Heart right ventricle (tissue), 16 donors: ENCODE measurements around the gene SPC24. TPM values are rescaled to one million over a fixed set of nuclear protein-coding genes. Genes with fewer than 3 reads are reported as not detected.

Source experiments
- ATAC-seq, 8 donors: fragments of 200-7000 bp; cut with Tn5 transposase; one replicate each; pipeline ENCODE4 v1.9.1; 2020; ENCODE audit warnings: mild to moderate bottlenecking in 8 of 8, moderate library complexity in 8 of 8, moderate number of reproducible peaks in 1 of 8
- DNase-seq, 2 donors: peaks; one replicate each; pipeline ENCODE4 v3.0.0-alpha.2; 2020
- H3K27ac ChIP-seq, 10 donors: fragments of 200-600 bp; sonication (generic) in 2 of 10; one replicate each; pipeline versions ENCODE4 v1.5.0 to v1.8.0; 2020 to 2022; ENCODE audit warnings: mild to moderate bottlenecking in 3 of 10
- H3K27me3 ChIP-seq, 7 donors: fragments of 200-600 bp; one replicate each; pipeline ENCODE4 v1.8.0; 2021 to 2022; ENCODE audit warnings: mild to moderate bottlenecking in 2 of 7
- H3K36me3 ChIP-seq, 9 donors: fragments of 200-600 bp; sonication (generic) in 1 of 9; one replicate each; pipeline versions ENCODE4 v1.5.0 to v1.8.0; 2020 to 2022; ENCODE audit warnings: mild to moderate bottlenecking in 2 of 9
- H3K4me1 ChIP-seq, 9 donors: fragments of 200-600 bp; sonication (generic) in 1 of 9; one replicate each; pipeline versions ENCODE4 v1.5.0 to v1.8.0; 2020 to 2022; ENCODE audit warnings: mild to moderate bottlenecking in 4 of 9
- H3K4me3 ChIP-seq, 10 donors: fragments of 200-600 bp; sonication (generic) in 2 of 10; one replicate each; pipeline versions ENCODE4 v1.5.0 to v1.8.0; 2020 to 2022; ENCODE audit warnings: mild to moderate bottlenecking in 7 of 10, moderate library complexity in 2 of 10
- H3K9me3 ChIP-seq, 11 donors: fragments of 200-600 bp in 10 of 11; sonication (generic) in 2 of 11; one replicate each; pipeline versions ENCODE4 v1.5.0 to v1.8.0; 2013 to 2022; ENCODE audit warnings: mild to moderate bottlenecking in 2 of 11, control low read depth in 1 of 11, moderate library complexity in 1 of 11
- WGBS, 2 donors: extraction: QIAGEN DNeasy Blood & Tissue Kit; methylation state at CpG; one replicate each; pipeline ENCODE4 v1.1.7; 2013; ENCODE audit warnings: inconsistent platforms in 1 of 2; 5-methylcytosine and 5-hydroxymethylcytosine counted together
- intact Hi-C, 10 donors: fragments of 100-400 bp; cut with DNase I; formaldehyde crosslinking; loops; one replicate each; pipeline versions ENCODE4 v1.11.1 to v1.14.2; 2022
- polyA plus RNA-seq, 2 donors: library from polyadenylated mRNA; stranded (reverse); fragments of 200-250 nt; gene quantifications; one replicate each; pipeline ENCODE4 v1.2.3, GENCODE V29; 2013
- total RNA-seq, 10 donors: library from RNA; stranded (reverse); fragmentation: NEBNext Ultra II Directional in 3 of 10; extraction: Animal tissue kit (Norgen Biotek cat#: 25700) in 3 of 10; gene quantifications; one replicate each; pipeline versions ENCODE4 v1.2.1 to v1.2.4, GENCODE V29; 2021 to 2023
- TF ChIP-seq, protein P1 (sequence below), 9 donors: fragments of 200-600 bp; sonication (generic) in 2 of 9; IDR thresholded peaks; one replicate each; pipeline versions ENCODE4 v1.5.0 to v1.8.0; 2021 to 2022; ENCODE audit warnings: antibody characterized with exemption in 9 of 9, mild to moderate bottlenecking in 5 of 9, moderate library complexity in 1 of 9
- donor health status: Arrhythmogenic right ventricular cardiomyopathy.
- donor health status: ischemic (EF 13 %, LVEDD 7.1; RV severe dilation, severe dysfunction).
- donor health status: healthy with polysubstance abuse.
- donor health status: DM: no; HTN: yes; CAD: no.
- donor health status: DM: no; HTN: no; CAD: no.
- donor health status: ischemic (EF 25% LVEDD 6.9; RV normal size, moderate dysfunction).
- donor health status: ischemic (EF 25% LVEDD 5.7; RV mildly dilated, moderate dysfunction).
- donor health status: healthy.
- donor health status: DM: yes; HTN: yes; CAD: no.
- donor health status: Ischemic cardiomyopathy.
- donor health status: ischemic (EF 35%, LVEDD 5.7; RV mildly dilated, moderate dysfunction).
- donor health status: nonischemic (EF 11% LVEDD 7.7; RV severe dilation, severe dysfunction).
- donor health status: DM: yes; HTN: yes; CAD: no.
- donor health status: PGD.
- donor health status: ischemic (EF 29% LVEDD 5.4; RV normal size, mild dysfunction).
- donor health status: nonischemic (EF 23%, LVEDD 6.1; RV moderate dilation, normal function).

Gene SPC24
- total and polyA plus RNA-seq, 12 donors: 0.93 to 8.5 (median 3.2) TPM

DNA sequence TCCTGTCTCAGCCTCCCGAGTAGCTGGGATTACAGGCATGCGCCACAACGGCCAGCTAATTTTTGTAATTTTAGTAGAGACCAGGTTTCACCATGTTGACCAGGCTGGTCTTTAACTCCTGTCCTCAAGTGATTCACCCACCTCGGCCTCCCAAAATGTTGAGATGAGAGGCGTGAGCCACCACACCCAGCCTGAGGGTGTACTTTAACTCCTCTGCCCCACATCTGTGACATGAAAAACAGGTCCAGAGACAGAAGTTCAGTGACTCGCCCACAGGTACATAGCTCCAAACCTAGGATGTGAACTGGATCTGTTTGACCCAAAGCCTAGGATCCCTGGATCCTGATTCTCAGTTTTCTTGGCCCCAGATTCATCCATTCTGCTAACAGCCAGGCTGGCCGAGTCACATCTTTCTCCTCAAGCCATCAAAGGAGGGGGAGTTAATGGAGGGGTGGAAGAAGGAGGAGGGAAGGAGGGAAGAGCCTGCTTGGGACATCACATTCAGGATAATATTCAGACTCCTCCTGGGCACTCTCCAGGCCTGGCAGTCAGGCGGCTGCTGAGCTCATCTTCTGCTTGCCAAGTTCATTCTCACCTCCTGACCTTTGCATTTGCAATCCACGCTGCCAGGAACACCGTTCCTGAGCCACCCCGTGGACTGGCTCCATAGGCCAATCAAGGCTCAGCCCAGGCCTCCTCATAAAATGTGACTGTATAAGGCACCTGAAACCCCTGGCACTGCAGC, 3.1 kb downstream of the SPC24 start:
- Histone ChIP-seq H3K4me1 (peaks cover 5 to 43% (median 25%) of the 10 kb centered on the region in 9 donors), H3K27ac (peak overlapping the region; percentile 38 to 88 (median 83)), H3K36me3 (peaks cover 0 to 9% (median 0%) of the 10 kb centered on the region in 9 donors), H3K27me3 (no peaks in the 10 kb centered on the region), H3K9me3 (no peaks in the 10 kb centered on the region), H3K4me3 (no peak overlapping the region)
- DNase-seq (peak; percentile 66 to 74), ATAC-seq (peak; percentile 7 to 74 (median 52))
- WGBS, 2 donors: 62 to 63% methylated on average over 11 of the region's 11 CpGs
- intact Hi-C loops: no loop called here
- TF ChIP-seq, protein P1, sequence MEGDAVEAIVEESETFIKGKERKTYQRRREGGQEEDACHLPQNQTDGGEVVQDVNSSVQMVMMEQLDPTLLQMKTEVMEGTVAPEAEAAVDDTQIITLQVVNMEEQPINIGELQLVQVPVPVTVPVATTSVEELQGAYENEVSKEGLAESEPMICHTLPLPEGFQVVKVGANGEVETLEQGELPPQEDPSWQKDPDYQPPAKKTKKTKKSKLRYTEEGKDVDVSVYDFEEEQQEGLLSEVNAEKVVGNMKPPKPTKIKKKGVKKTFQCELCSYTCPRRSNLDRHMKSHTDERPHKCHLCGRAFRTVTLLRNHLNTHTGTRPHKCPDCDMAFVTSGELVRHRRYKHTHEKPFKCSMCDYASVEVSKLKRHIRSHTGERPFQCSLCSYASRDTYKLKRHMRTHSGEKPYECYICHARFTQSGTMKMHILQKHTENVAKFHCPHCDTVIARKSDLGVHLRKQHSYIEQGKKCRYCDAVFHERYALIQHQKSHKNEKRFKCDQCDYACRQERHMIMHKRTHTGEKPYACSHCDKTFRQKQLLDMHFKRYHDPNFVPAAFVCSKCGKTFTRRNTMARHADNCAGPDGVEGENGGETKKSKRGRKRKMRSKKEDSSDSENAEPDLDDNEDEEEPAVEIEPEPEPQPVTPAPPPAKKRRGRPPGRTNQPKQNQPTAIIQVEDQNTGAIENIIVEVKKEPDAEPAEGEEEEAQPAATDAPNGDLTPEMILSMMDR (IDR thresholded peaks at IDR 0.05): no peak

- DNase-seq (peak in 1 of 2 donors; percentile 55), ATAC-seq (peak in 4 of 8 donors; percentile 3 to 22 (median 17))
- Histone ChIP-seq H3K9me3 (no peaks in the 10 kb centered on the region), H3K36me3 (peaks cover 0 to 10% (median 0%) of the 10 kb centered on the region in 9 donors), H3K4me1 (peaks cover 5 to 36% (median 21%) of the 10 kb centered on the region in 9 donors), H3K4me3 (no peak overlapping the region), H3K27me3 (no peaks in the 10 kb centered on the region), H3K27ac (peak overlapping the region in 8 of 10 donors; percentile 71 to 88 (median 84))
- intact Hi-C loops: no loop called here
- TF ChIP-seq, protein P1 (IDR thresholded peaks at IDR 0.05): no peak
- WGBS, 2 donors: 61 to 67% methylated on average over 7 of the region's 7 CpGs
These were observed 4.4 kb downstream of the SPC24 start for GRCh38 chr19:11151181-11151580.

DNA sequence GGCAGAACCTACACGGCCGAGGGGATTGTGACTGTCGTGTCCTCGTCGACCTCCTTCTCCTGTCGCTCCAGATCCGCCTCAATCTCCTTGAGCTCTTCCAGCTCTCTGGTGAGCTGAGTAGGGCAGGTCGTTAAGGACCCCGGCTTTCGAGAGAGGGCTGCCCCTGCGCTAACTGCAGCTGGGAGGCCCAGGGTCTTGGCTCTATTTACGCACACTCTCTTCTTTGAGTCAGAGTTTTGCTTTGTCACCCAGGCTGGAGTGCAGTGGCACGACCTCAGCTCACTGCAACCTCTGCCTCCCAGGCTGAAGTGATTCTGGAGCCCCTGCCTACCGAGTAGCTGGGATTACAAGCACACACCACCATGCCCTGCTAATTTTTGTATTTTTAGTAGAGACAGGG, 7.6 kb downstream of the SPC24 start:
- H3K36me3 ChIP-seq: peaks cover 0 to 22% (median 0%) of the 10 kb centered on the region in 9 donors
- H3K4me1 ChIP-seq: peaks cover 11 to 36% (median 25%) of the 10 kb centered on the region in 9 donors
- H3K27ac ChIP-seq: peak overlapping the region in 1 of 10 donors; percentile 3
- no peak for ATAC-seq
- DNase-seq: no peak
- intact Hi-C loops: loop anchor here in 1 of 10 donors (5.0 kb wide), 1 partner anchor 49 kb away; the partner anchor contains the start of gene KANK2
- 83% methylated on average over 14 of the region's 14 CpGs for WGBS, 2 donors
- H3K9me3 ChIP-seq: peaks cover 0 to 6% (median 0%) of the 10 kb centered on the region in 11 donors
- H3K4me3 ChIP-seq: no peak overlapping the region
- TF ChIP-seq, protein P1 (IDR thresholded peaks at IDR 0.05): no peak
- no peaks in the 10 kb centered on the region for H3K27me3 ChIP-seq

GRCh38 chr19:11145536-11145924, 10.1 kb downstream of the SPC24 start:
- WGBS, 2 donors: 96 to 100% methylated on average over 3 of the region's 3 CpGs
- TF ChIP-seq, protein P1 (IDR thresholded peaks at IDR 0.05): no peak
- H3K36me3 ChIP-seq: peaks cover 0 to 22% (median 0%) of the 10 kb centered on the region in 9 donors
- H3K27me3 ChIP-seq: no peaks in the 10 kb centered on the region
- H3K4me1 ChIP-seq: peaks cover 21 to 36% (median 30%) of the 10 kb centered on the region in 9 donors
- ATAC-seq (no peak), DNase-seq (no peak)
- H3K9me3 ChIP-seq: peaks cover 0 to 6% (median 0%) of the 10 kb centered on the region in 11 donors
- intact Hi-C loops: loop anchor here in 1 of 10 donors (5.0 kb wide), 1 partner anchor 52 kb away; the partner anchor contains the start of gene KANK2
- H3K4me3 ChIP-seq: no peak overlapping the region
- peak overlapping the region in 2 of 10 donors; percentile 29 to 33 for H3K27ac ChIP-seq
